SKM-1 treated with dmso at 0.1 percent for 144 hours (cell line): ENCODE data around the gene YPEL2.

ENCODE experiments used
- DNase-seq: peaks from one replicate; lab custom pipeline; 2025; ENCODE audit not compliant: unreplicated experiment; lab: John Stamatoyannopoulos, UW

Gene YPEL2

GRCh38 chr17:59330053-59330942 is 1.2 kb upstream of the YPEL2 start:
- DNase-seq, result no peak

GRCh38 chr17:59331929-59332748 is 684 bp downstream of the YPEL2 start:
- DNase-seq, result no peak

GRCh38 chr17:59332749-59333377 is 1.4 kb downstream of the YPEL2 start:
- DNase-seq, result no peak

GRCh38 chr17:59333836-59334235 is 2.4 kb downstream of the YPEL2 start:
- DNase-seq, result no peak

- no peak for DNase-seq
These were observed 4.2 kb downstream of the YPEL2 start for GRCh38 chr17:59335685-59336084.

GRCh38 chr17:59337741-59338299 is 6.4 kb downstream of the YPEL2 start:
- DNase-seq, result no peak

- DNase-seq, result no peak
These were observed 7.0 kb downstream of the YPEL2 start for GRCh38 chr17:59338498-59338897.

GRCh38 chr17:59341922-59342321 is 10.5 kb downstream of the YPEL2 start:
- DNase-seq, result no peak

- no peak for DNase-seq
These were observed 11.3 kb downstream of the YPEL2 start for GRCh38 chr17:59342681-59343131.

GRCh38 chr17:59345476-59345875 is 14.0 kb downstream of the YPEL2 start:
- no peak for DNase-seq

- DNase-seq, result no peak
These were observed 14.9 kb downstream of the YPEL2 start for GRCh38 chr17:59346341-59346740.

- no peak for DNase-seq
These were observed 15.5 kb downstream of the YPEL2 start for GRCh38 chr17:59346876-59347407.

- peak; percentile 75 for DNase-seq
These were observed 16.5 kb downstream of the YPEL2 start for GRCh38 chr17:59347975-59348391.

GRCh38 chr17:59349178-59349577 is 17.7 kb downstream of the YPEL2 start:
- no peak for DNase-seq

- DNase-seq, result no peak
These were observed 21.8 kb downstream of the YPEL2 start for GRCh38 chr17:59353106-59353854.

GRCh38 chr17:59353936-59354755 is 22.7 kb downstream of the YPEL2 start:
- DNase-seq, result no peak

- no peak for DNase-seq
These were observed 23.7 kb downstream of the YPEL2 start for GRCh38 chr17:59355030-59355701.

- no peak for DNase-seq
These were observed 24.4 kb downstream of the YPEL2 start for GRCh38 chr17:59355702-59356325.
